ENCODE results near the gene C5AR2.
"Not testable (repeated sequence)": the region's sequence is repeated elsewhere in the genome, so short reads cannot be mapped to it uniquely, and the experiment has no call there.

C5AR2 gene

GRCh38 chr19:47331931-47332547 is at the start of gene C5AR2:
Gene C5AR2 (plus strand): TSS chr19:47332175. CDS start chr19:47340800, 8,625 bp downstream.
- no peak for DNase-seq

- no peak for DNase-seq
Measured at GRCh38 chr19:47283405-47284059, 48.4 kb upstream of the C5AR2 start.

GRCh38 chr19:47284324-47284899 is 47.6 kb upstream of the C5AR2 start:
- peak; percentile 21 for DNase-seq

- peak; percentile 71 for DNase-seq
Measured at GRCh38 chr19:47296036-47296435, 35.9 kb upstream of the C5AR2 start.

- DNase-seq = not testable (repeated sequence)
Measured at GRCh38 chr19:47300867-47301266, 31.1 kb upstream of the C5AR2 start.

GRCh38 chr19:47302249-47302648 is 29.7 kb upstream of the C5AR2 start:
- DNase-seq = no peak

GRCh38 chr19:47303966-47304365 is 28.0 kb upstream of the C5AR2 start:
- DNase-seq = no peak

- peak; percentile 60 for DNase-seq
Measured at GRCh38 chr19:47305309-47305751, 26.6 kb upstream of the C5AR2 start.

GRCh38 chr19:47306303-47306702 is 25.7 kb upstream of the C5AR2 start:
- DNase-seq = no peak

GRCh38 chr19:47309038-47309437 is 22.9 kb upstream of the C5AR2 start:
- DNase-seq = no peak

GRCh38 chr19:47309608-47310007 is 22.4 kb upstream of the C5AR2 start, which contains the start of gene C5AR1:
Gene C5AR1 (plus strand): TSS chr19:47309861. CDS start chr19:47309896, 35 bp downstream.
- no peak for DNase-seq

- DNase-seq = no peak
Measured at GRCh38 chr19:47310323-47310722, 21.7 kb upstream of the C5AR2 start.

GRCh38 chr19:47310819-47311218 is 21.2 kb upstream of the C5AR2 start:
- no peak for DNase-seq

GRCh38 chr19:47312366-47313006 is 19.5 kb upstream of the C5AR2 start:
- DNase-seq = no peak

- no peak for DNase-seq
Measured at GRCh38 chr19:47313754-47314295, 18.1 kb upstream of the C5AR2 start.

GRCh38 chr19:47315125-47315821 is 16.7 kb upstream of the C5AR2 start:
- peak; percentile 14 for DNase-seq

GRCh38 chr19:47316513-47316912 is 15.5 kb upstream of the C5AR2 start:
- DNase-seq = no peak

GRCh38 chr19:47319923-47320871 is 11.8 kb upstream of the C5AR2 start:
- no peak for DNase-seq

- no peak for DNase-seq
Measured at GRCh38 chr19:47321630-47322029, 10.3 kb upstream of the C5AR2 start.

- no peak for DNase-seq
Measured at GRCh38 chr19:47322058-47322457, 9.9 kb upstream of the C5AR2 start.

GRCh38 chr19:47323409-47323808 is 8.6 kb upstream of the C5AR2 start:
- DNase-seq = no peak

- no peak for DNase-seq
Measured at GRCh38 chr19:47323872-47324271, 8.1 kb upstream of the C5AR2 start.

Data from activated naive CD4-positive, alpha-beta T cell treated with Interleukin-2 at 50 U/mL for 16 hours (primary cell).